Renal pelvis (tissue), 4 donors: Measurements from ENCODE around the gene NTRK3. TPM values are rescaled to one million over a fixed set of nuclear protein-coding genes. Genes with fewer than 3 reads are reported as not detected.

ENCODE experiments used
- DNase-seq: peaks from one replicate; pipeline ENCODE4 v3.0.0-alpha.2; 2013
- polyA plus RNA-seq, 3 donors: library from polyadenylated mRNA; unstranded; fragments of 120-200 nt; gene quantifications; one replicate each; pipeline ENCODE4 v1.2.1, GENCODE V29; 2013; ENCODE audit not compliant: insufficient read length in 3 of 3

Gene NTRK3
- polyA plus RNA-seq, 3 donors: 8.7 to 12.6 (median 9.1) TPM

GRCh38 chr15:88002706-88003105 is 253.8 kb downstream of the NTRK3 start:
- DNase-seq: no peak

GRCh38 chr15:87998630-87999029 is 257.9 kb downstream of the NTRK3 start:
- no peak for DNase-seq

- DNase-seq: no peak
These were observed 269.8 kb downstream of the NTRK3 start for GRCh38 chr15:87986776-87987175.

GRCh38 chr15:87985451-87985850 is 271.1 kb downstream of the NTRK3 start:
- no peak for DNase-seq

- peak; percentile 47 for DNase-seq
These were observed 274.6 kb downstream of the NTRK3 start for GRCh38 chr15:87981969-87982368.

- no peak for DNase-seq
These were observed 278.6 kb downstream of the NTRK3 start for GRCh38 chr15:87977907-87978306.

- no peak for DNase-seq
These were observed 280.0 kb downstream of the NTRK3 start for GRCh38 chr15:87976552-87976951.

GRCh38 chr15:87973501-87974215 is 282.9 kb downstream of the NTRK3 start:
- DNase-seq: no peak

GRCh38 chr15:87971076-87971475 is 285.5 kb downstream of the NTRK3 start:
- DNase-seq: no peak

GRCh38 chr15:87967951-87968350 is 288.6 kb downstream of the NTRK3 start:
- no peak for DNase-seq

GRCh38 chr15:87965304-87965703 is 291.2 kb downstream of the NTRK3 start:
- no peak for DNase-seq

- DNase-seq: no peak
These were observed 294.1 kb downstream of the NTRK3 start for GRCh38 chr15:87962428-87962827.

GRCh38 chr15:87961851-87962420 is 294.6 kb downstream of the NTRK3 start:
- no peak for DNase-seq

- no peak for DNase-seq
These were observed 296.9 kb downstream of the NTRK3 start for GRCh38 chr15:87959662-87960061.

- DNase-seq: no peak
These were observed 297.5 kb downstream of the NTRK3 start for GRCh38 chr15:87959080-87959479.

- DNase-seq: no peak
These were observed 301.1 kb downstream of the NTRK3 start for GRCh38 chr15:87955284-87955909.

GRCh38 chr15:87954793-87955192 is 301.7 kb downstream of the NTRK3 start:
- DNase-seq: no peak

GRCh38 chr15:87952736-87953287 is 303.7 kb downstream of the NTRK3 start:
- DNase-seq: no peak

GRCh38 chr15:87949575-87950223 is 306.8 kb downstream of the NTRK3 start:
- no peak for DNase-seq

GRCh38 chr15:87949151-87949574 is 307.4 kb downstream of the NTRK3 start:
- DNase-seq: no peak

- DNase-seq: no peak
These were observed 309.0 kb downstream of the NTRK3 start for GRCh38 chr15:87947560-87947959.

- DNase-seq: no peak
These were observed 311.3 kb downstream of the NTRK3 start for GRCh38 chr15:87945246-87945645.

GRCh38 chr15:87944691-87945090 is 311.8 kb downstream of the NTRK3 start:
- DNase-seq: peak; percentile 51
